ENCODE measurements around the gene PLCH2. TPM values are rescaled to one million over a fixed set of nuclear protein-coding genes. Genes with fewer than 3 reads are reported as not detected.

The PLCH2 gene
- total and polyA plus RNA-seq, 4 donors = 0.33 to 1.3 (median 1.0) TPM; not detected in 1

- no peak overlapping the region for H3K4me3 ChIP-seq (ENCODE audit: low read depth in 1 of 3, low read length in 3 of 3)
- no peak for DNase-seq (ENCODE audit: low spot score)
- H3K9me3 ChIP-seq (ENCODE audit: control insufficient read depth in 4 of 4, low read length in 3 of 4) = no peaks in the 10 kb centered on the region
- no peak overlapping the region for H3K9ac ChIP-seq (ENCODE audit: low read depth in 1 of 2, low read length in 2 of 2)
- peaks cover 0 to 15% (median 14%) of the 10 kb centered on the region in 4 donors for H3K4me1 ChIP-seq (ENCODE audit: control insufficient read depth in 4 of 4, insufficient read depth in 4 of 4, low read length in 3 of 4)
- peaks cover 26 to 94% (median 49%) of the 10 kb centered on the region in 4 donors for H3K36me3 ChIP-seq (ENCODE audit: control insufficient read depth in 4 of 4, insufficient read depth in 3 of 4, low read depth in 1 of 4, low read length in 3 of 4)
- TF ChIP-seq NR2F2 (IDR thresholded peaks at IDR 0.05) (no peak), RXRA (IDR thresholded peaks at IDR 0.05) (no peak), REST (IDR thresholded peaks at IDR 0.05) (no peak), TAF1 (conservative IDR thresholded peaks at IDR 0.05) (no peak), SP1 (IDR thresholded peaks at IDR 0.05) (no peak), FOXA2 (IDR thresholded peaks at IDR 0.05) (no peak), ZBTB33 (IDR thresholded peaks at IDR 0.05) (no peak), YY1 (IDR thresholded peaks at IDR 0.05) (no peak), HNF4G (IDR thresholded peaks at IDR 0.05) (no peak), FOXA1 (IDR thresholded peaks at IDR 0.05) (no peak), HNF4A (conservative IDR thresholded peaks at IDR 0.05) (no peak), JUND (IDR thresholded peaks at IDR 0.05) (no peak), ATF3 (IDR thresholded peaks at IDR 0.05) (no peak), RAD21 (IDR thresholded peaks at IDR 0.05) (no peak)
- no peak overlapping the region for H3K27ac ChIP-seq (ENCODE audit: low read depth in 1 of 2, low read length in 2 of 2)
- no peaks in the 10 kb centered on the region for H3K27me3 ChIP-seq (ENCODE audit: control insufficient read depth in 4 of 4, insufficient read depth in 4 of 4, low read length in 3 of 4)
- 96% methylated on average over 43 of the region's 43 CpGs for WGBS
Measured at GRCh38 chr1:2513939-2514652, 38.0 kb downstream of the PLCH2 start.

- Histone ChIP-seq H3K9ac (ENCODE audit: low read depth in 1 of 2, low read length in 2 of 2) (no peak overlapping the region), H3K9me3 (ENCODE audit: control insufficient read depth in 4 of 4, low read length in 3 of 4) (no peaks in the 10 kb centered on the region), H3K27ac (ENCODE audit: low read depth in 1 of 2, low read length in 2 of 2) (no peak overlapping the region), H3K27me3 (ENCODE audit: control insufficient read depth in 4 of 4, insufficient read depth in 4 of 4, low read length in 3 of 4) (no peaks in the 10 kb centered on the region), H3K36me3 (ENCODE audit: control insufficient read depth in 4 of 4, insufficient read depth in 3 of 4, low read depth in 1 of 4, low read length in 3 of 4) (peaks cover 24 to 92% (median 48%) of the 10 kb centered on the region in 4 donors), H3K4me3 (ENCODE audit: low read depth in 1 of 3, low read length in 3 of 3) (no peak overlapping the region), H3K4me1 (ENCODE audit: control insufficient read depth in 4 of 4, insufficient read depth in 4 of 4, low read length in 3 of 4) (peaks cover 0 to 5% (median 4%) of the 10 kb centered on the region in 4 donors)
- WGBS = 94% methylated on average over 45 of the region's 45 CpGs
- no peak for DNase-seq (ENCODE audit: low spot score)
- no peak for TF ChIP-seq MAX (IDR thresholded peaks at IDR 0.05)
- no peak for TF ChIP-seq EGR1 (IDR thresholded peaks at IDR 0.05; ENCODE audit: low read depth in 2 of 2)
- no peak for TF ChIP-seq JUND (IDR thresholded peaks at IDR 0.05)
- TF ChIP-seq REST (IDR thresholded peaks at IDR 0.05) = no peak
- TF ChIP-seq HNF4A (conservative IDR thresholded peaks at IDR 0.05) = no peak
- no peak for TF ChIP-seq RXRA (IDR thresholded peaks at IDR 0.05)
- no peak for TF ChIP-seq FOXA2 (IDR thresholded peaks at IDR 0.05)
- TF ChIP-seq ATF3 (IDR thresholded peaks at IDR 0.05) = no peak
- no peak for TF ChIP-seq SP1 (IDR thresholded peaks at IDR 0.05)
- no peak for TF ChIP-seq NR2F2 (IDR thresholded peaks at IDR 0.05)
- TF ChIP-seq YY1 (IDR thresholded peaks at IDR 0.05) = no peak
- TF ChIP-seq TAF1 (conservative IDR thresholded peaks at IDR 0.05) = no peak
- TF ChIP-seq CTCF (IDR thresholded peaks at IDR 0.05; ENCODE audit: low read depth, low read length, missing input control) = no peak
Measured at GRCh38 chr1:2514863-2515762, 39.0 kb downstream of the PLCH2 start.

All from liver (tissue), 9 donors.